ENCODE measurements around the gene VKORC1L1.
"Not testable (repeated sequence)": the region's sequence is repeated elsewhere in the genome, so short reads cannot be mapped to it uniquely, and the experiment has no call there.

Gene VKORC1L1

DNA sequence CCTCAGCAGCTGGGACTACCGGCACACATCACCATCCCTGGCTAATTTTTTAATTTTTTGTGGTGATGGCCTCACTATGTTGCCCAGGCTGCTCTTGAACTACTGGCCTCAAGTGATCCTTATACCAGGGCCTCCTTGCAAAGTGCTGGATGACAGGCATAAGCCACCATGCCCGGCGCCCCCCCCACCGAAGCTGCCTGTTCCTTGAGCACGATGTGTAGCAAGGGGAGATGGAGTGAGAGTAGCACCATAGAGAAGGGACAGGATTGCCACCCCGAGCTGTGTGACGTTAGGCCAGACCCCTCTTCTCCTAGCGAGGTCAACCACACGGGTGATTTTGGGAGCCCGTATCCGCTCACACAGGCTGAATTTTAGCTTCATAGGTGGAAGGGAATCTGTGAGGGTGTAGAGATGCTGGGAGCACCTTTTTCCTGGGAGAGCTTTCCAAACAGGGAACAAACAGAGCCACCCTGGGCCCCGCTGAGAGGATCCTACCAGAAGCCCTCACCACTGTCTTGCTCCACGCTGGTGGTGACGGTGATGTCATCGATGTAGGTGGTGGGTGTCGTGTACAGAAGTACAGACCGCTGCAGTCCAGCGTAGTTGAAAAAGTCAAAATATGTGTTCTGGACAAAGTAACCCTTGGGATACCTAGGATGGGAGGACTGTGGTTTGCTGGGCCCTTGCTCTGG, 106.2 kb downstream of the VKORC1L1 start:
- DNase-seq (ENCODE audit: low read depth) = no peak

GRCh38 chr7:65979583-65980477, 107.0 kb downstream of the VKORC1L1 start:
- DNase-seq (ENCODE audit: low read depth) = no peak

- peak; percentile 11 for DNase-seq (ENCODE audit: low read depth)
These were observed 107.8 kb downstream of the VKORC1L1 start for GRCh38 chr7:65980478-65981250.

DNA sequence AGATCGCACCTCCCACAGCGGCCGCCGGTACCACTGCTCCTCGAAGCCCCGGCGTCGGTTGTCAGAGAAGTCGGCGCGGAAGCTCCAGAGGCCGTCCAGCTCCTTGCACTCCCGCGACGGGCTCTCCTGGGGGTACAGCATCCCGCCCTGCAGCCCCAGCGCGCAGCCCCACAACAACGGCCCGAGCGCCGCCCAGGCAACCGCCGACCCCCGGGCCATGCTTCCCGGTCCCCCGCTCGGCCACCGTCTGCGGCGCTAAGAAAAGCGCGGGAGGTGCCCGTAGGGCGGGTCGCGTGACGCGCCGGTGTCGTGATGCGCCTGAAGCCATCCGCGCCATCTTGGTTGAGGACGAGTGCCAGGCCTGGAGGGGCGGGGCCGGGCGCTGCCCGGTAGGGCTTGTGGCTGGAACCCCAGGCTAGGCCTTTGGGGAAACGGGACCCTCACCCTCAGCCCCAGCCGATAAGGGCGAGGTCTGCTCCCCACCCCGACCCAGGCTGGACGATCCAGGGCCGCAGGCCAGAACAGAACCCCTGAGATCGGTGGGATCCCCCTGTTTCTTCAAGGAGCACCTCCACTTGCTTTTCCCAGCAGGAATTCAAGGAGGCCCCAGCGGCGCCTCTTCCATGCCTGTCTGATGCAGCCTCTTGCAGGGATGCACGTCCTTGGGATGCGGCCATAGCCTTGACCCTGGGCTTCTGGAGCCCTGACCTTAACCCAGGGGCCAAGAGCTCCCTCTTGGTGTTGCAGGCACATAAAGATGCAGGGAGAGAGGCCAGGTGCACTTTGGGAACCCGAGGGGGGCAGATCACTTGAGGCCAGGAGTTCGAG, 109.3 kb downstream of the VKORC1L1 start, which contains the start of gene GUSB:
TSS of gene GUSB (minus strand) at position 249 of the 828 bp plus-strand sequence. CDS start at position 219, 30 bp downstream.
- peak; percentile 76 for DNase-seq (ENCODE audit: low read depth)

- DNase-seq (ENCODE audit: low read depth) = no peak
These were observed 111.2 kb downstream of the VKORC1L1 start for GRCh38 chr7:65983965-65984658.

DNA sequence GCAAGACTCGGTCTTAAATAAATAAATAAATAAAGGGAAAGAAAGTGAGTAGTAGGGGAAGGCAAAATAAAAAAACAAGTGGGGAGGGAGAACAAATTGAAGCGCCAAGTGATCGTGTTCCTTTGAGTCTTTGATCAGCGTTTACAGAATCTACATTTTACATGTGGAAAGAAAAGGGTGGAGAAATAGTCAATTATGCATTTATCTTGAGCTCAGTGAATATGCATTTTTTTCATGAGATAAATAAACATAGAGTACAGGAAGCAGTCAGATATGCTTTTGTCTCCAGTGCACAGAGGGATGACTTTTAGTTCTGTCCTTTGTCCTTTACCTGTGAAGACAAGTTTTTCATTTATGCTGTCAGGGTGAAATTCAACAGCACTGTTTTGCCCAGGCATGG, 115.2 kb downstream of the VKORC1L1 start:
- DNase-seq (ENCODE audit: low read depth) = no peak

GRCh38 chr7:65988503-65988902, 115.6 kb downstream of the VKORC1L1 start:
- DNase-seq (ENCODE audit: low read depth) = not testable (repeated sequence)

- no peak for DNase-seq (ENCODE audit: low read depth)
These were observed 116.8 kb downstream of the VKORC1L1 start for GRCh38 chr7:65989694-65990080.

- not testable (repeated sequence) for DNase-seq (ENCODE audit: low read depth)
These were observed 119.0 kb downstream of the VKORC1L1 start for GRCh38 chr7:65991829-65992228.

DNA sequence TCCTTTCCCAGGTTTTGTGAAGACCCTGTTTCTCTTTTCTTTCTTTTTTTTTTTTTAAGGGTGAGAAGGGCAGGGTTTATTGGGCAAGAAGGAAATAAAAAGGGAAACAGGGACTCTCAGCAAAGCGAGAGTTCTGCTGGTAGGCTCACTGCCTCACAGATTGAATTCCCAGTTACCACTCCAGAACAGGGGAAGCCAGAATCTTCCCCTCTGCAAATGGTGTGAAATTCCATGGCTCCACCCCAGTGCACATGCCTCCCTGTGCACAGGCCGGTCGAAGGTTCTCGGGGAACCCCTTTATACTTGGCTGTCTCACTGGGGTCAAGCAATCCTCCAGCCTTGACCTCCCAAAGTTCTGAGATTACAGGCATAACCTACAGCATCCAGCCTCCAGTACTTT, 119.7 kb downstream of the VKORC1L1 start:
- no peak for DNase-seq (ENCODE audit: low read depth)

- not testable (repeated sequence) for DNase-seq (ENCODE audit: low read depth)
These were observed 122.1 kb downstream of the VKORC1L1 start for GRCh38 chr7:65994984-65995383.

- not testable (repeated sequence) for DNase-seq (ENCODE audit: low read depth)
These were observed 128.0 kb downstream of the VKORC1L1 start for GRCh38 chr7:66000823-66001417.

- DNase-seq (ENCODE audit: low read depth) = not testable (repeated sequence)
These were observed 132.3 kb downstream of the VKORC1L1 start for GRCh38 chr7:66005115-66005671.

DNA sequence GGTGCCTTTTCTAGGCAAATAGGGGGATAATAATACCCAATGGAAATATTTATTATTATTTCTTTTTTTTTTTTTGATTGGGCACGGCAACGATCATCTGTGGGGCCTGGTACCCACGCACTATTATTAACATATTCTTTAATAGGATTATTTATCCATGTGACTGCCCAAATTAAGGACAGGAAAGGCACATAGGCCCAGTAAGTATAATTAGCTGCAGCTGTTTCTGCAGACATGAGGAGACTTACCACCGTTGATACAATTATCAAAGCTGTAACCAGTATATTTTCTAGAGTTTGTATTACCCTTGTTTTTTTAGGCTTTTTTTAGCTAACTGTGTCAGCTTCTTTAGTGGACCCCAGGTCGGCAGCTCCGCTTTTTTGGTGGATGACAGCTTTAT, 134.4 kb downstream of the VKORC1L1 start:
- DNase-seq (ENCODE audit: low read depth) = no peak

Data from stimulated activated CD8-positive, alpha-beta memory T cell treated with anti-CD3 and anti-CD28 coated beads, Interleukin-15, amount 100 ng/mL, for 24 hours (primary cell).